Right atrium auricular region (tissue), 2 donors: ENCODE results near the gene ADARB2. TPM values are rescaled to one million over a fixed set of nuclear protein-coding genes. Genes with fewer than 3 reads are reported as not detected.

Experiments used
- DNase-seq: peaks from one replicate; pipeline ENCODE4 v3.0.0-alpha.2; 2019; ENCODE audit warnings: low spot score
- H3K27ac ChIP-seq, 2 donors: fragments of 200-600 bp; sonication (generic); 1 replicate in 1 of 2; 2 replicates in 1 of 2; pipeline ENCODE4 v1.5.1; 2016 to 2019
- H3K27me3 ChIP-seq, 2 donors: fragments of 200-600 bp; sonication (generic); one replicate each; pipeline versions ENCODE4 v1.5.1 to v1.6.0; 2017 to 2019
- H3K36me3 ChIP-seq: fragments of 200-600 bp; sonication (generic); one replicate; pipeline ENCODE4 v1.5.1; 2016
- H3K4me1 ChIP-seq, 2 donors: fragments of 200-600 bp; sonication (generic); one replicate each; pipeline versions ENCODE4 v1.5.1 to v1.6.0; 2017 to 2019
- H3K4me3 ChIP-seq, 2 donors: fragments of 200-600 bp; sonication (generic); 1 replicate in 1 of 2; 2 replicates in 1 of 2; pipeline ENCODE4 v1.5.1; 2017 to 2019; ENCODE audit warnings: mild to moderate bottlenecking in 1 of 2, moderate library complexity in 1 of 2
- H3K9me3 ChIP-seq, 2 donors: fragments of 200-600 bp; sonication (generic); one replicate each; pipeline ENCODE4 v1.5.1; 2019
- total RNA-seq, 2 donors: library from RNA; depleted of rRNA; stranded (reverse); fragments of >200 nt; gene quantifications; one replicate each; pipeline ENCODE4 v1.1.0, GENCODE V29; 2016
- TF ChIP-seq, protein P1 (sequence below), 2 donors: fragments of 200-600 bp; sonication (generic); IDR thresholded peaks; one replicate each; pipeline ENCODE4 v1.5.1; 2019; ENCODE audit warnings: antibody characterized with exemption in 2 of 2

ADARB2 gene
- total RNA-seq, 2 donors from 2014 or later, result 0.33 to 0.71 TPM

DNA sequence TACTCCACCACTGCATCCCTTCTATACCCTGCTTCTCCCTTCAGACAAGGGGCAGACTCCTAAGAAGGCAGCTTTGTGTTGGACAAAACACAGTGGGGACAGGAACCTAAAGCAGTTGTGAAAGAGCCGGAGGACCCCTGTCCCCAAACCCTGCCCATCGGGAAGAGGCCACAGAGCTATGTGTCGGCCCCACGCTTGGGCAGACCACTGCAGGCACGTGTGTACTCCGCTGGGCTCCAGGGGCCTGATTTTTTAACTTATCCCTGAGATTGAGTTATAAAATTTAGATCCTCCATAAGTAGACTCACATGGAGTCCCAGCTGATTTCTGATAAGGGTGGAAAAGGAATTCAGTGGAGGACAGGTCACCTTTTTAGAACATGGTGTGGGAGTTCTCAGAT is 310.5 kb downstream of the ADARB2 start:
- Histone ChIP-seq H3K36me3 (no peaks in the 10 kb centered on the region), H3K27me3 (no peaks in the 10 kb centered on the region), H3K4me3 (no peak overlapping the region), H3K27ac (no peak overlapping the region), H3K4me1 (no peaks in the 10 kb centered on the region), H3K9me3 (peaks cover 0 to 15% of the 10 kb centered on the region in 2 donors)
- TF ChIP-seq, protein P1, sequence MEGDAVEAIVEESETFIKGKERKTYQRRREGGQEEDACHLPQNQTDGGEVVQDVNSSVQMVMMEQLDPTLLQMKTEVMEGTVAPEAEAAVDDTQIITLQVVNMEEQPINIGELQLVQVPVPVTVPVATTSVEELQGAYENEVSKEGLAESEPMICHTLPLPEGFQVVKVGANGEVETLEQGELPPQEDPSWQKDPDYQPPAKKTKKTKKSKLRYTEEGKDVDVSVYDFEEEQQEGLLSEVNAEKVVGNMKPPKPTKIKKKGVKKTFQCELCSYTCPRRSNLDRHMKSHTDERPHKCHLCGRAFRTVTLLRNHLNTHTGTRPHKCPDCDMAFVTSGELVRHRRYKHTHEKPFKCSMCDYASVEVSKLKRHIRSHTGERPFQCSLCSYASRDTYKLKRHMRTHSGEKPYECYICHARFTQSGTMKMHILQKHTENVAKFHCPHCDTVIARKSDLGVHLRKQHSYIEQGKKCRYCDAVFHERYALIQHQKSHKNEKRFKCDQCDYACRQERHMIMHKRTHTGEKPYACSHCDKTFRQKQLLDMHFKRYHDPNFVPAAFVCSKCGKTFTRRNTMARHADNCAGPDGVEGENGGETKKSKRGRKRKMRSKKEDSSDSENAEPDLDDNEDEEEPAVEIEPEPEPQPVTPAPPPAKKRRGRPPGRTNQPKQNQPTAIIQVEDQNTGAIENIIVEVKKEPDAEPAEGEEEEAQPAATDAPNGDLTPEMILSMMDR (IDR thresholded peaks at IDR 0.05), result no peak
- no peak for DNase-seq

DNA sequence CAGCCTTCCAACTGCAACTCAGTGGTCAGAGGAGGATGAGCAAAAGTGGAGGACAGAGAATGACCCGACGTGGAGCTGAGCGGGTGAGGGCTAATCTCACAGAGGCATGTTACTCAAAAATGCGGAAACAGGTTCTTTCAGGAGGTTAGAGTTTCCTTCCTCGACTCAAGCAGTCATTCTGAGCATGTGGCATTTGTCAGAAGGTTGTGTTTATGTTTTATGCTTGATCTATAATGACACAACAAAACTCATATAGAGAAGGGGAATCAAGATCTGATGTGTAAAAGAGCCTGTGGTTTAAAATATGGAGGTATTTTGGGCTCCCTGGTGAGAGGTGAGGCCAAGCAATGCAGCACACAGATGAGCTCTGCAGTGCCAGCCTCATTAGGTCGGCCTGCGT is 311.4 kb downstream of the ADARB2 start:
- Histone ChIP-seq H3K27me3 (no peaks in the 10 kb centered on the region), H3K36me3 (no peaks in the 10 kb centered on the region), H3K27ac (no peak overlapping the region), H3K9me3 (peaks cover 0 to 7% of the 10 kb centered on the region in 2 donors), H3K4me1 (no peaks in the 10 kb centered on the region), H3K4me3 (no peak overlapping the region)
- no peak for DNase-seq
- TF ChIP-seq, protein P1 (IDR thresholded peaks at IDR 0.05), result no peak

DNA sequence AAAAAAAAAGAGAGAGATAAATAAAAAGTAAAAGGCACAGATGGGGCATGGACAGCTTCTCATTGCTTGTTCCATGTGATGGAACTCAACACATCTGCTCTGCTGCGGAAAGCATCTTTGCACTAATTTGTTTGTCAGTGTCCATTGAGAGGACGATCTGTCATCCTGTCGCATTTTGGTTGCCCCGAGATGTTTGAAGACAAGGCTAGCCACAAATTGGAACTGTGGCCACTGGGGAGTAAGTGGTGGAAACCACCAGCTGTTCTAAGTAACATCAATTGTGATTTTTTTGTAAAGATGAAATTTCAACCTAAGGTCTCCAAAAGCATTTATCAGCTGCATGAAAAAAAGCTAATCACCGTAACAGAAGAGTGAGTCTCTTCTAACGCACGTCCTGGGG is 312.7 kb downstream of the ADARB2 start:
- no peaks in the 10 kb centered on the region for H3K27me3 ChIP-seq
- TF ChIP-seq, protein P1 (IDR thresholded peaks at IDR 0.05), result no peak
- no peaks in the 10 kb centered on the region for H3K36me3 ChIP-seq
- peak; percentile 30 for DNase-seq
- no peak overlapping the region for H3K4me3 ChIP-seq
- no peaks in the 10 kb centered on the region for H3K4me1 ChIP-seq
- H3K27ac ChIP-seq, result no peak overlapping the region
- no peaks in the 10 kb centered on the region for H3K9me3 ChIP-seq

DNA sequence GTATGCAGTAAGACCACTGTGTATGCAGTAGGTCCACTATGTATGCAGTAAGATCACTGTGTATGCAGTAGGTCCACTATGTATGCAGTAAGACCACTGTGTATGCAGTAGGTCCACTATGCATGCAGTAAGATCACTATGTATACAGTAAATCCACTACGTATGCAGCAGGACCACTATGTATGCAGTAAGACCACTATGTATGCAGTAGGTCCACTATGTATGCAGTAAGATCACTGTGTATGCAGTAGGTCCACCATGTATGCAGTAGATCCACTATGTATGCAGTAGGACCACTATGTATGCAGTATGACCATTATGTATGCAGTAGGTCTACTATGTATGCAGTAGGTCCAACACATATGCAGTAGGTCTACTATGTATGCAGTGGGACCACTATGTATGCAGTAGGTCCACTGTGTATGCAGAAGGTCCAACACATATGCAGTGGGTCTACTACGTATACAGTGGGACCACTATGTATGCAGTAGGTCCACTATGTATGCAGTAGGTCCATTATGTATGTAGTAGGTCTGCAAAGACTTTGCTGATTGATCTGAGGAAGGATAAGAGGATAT is 313.6 kb downstream of the ADARB2 start:
- H3K36me3 ChIP-seq, result no peaks in the 10 kb centered on the region
- H3K4me3 ChIP-seq, result no peak overlapping the region
- no peaks in the 10 kb centered on the region for H3K27me3 ChIP-seq
- no peaks in the 10 kb centered on the region for H3K4me1 ChIP-seq
- no peak overlapping the region for H3K27ac ChIP-seq
- H3K9me3 ChIP-seq, result no peaks in the 10 kb centered on the region
- TF ChIP-seq, protein P1 (IDR thresholded peaks at IDR 0.05), result no peak
- DNase-seq, result no peak

DNA sequence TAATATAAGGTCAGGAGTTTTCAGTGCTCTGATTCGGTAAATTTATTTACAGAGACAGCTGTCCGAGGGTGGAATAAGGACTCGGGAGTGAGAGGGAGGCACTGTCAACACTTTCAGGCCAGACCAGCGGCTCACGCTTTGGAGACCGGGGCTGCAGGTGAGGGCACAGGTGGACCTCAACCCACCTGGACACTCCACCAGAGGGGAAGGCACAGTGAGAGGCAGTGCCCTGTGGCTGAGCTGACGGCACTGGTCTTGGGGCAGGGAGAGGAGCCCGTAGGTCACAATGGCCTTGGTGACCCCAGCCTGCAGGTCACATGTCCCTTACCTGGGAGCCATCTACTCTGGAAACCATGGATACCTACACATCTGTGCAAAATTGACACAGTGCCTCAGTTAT is 315.1 kb downstream of the ADARB2 start:
- no peaks in the 10 kb centered on the region for H3K4me1 ChIP-seq
- DNase-seq, result no peak
- H3K27ac ChIP-seq, result no peak overlapping the region
- H3K36me3 ChIP-seq, result no peaks in the 10 kb centered on the region
- no peak overlapping the region for H3K4me3 ChIP-seq
- no peaks in the 10 kb centered on the region for H3K27me3 ChIP-seq
- TF ChIP-seq, protein P1 (IDR thresholded peaks at IDR 0.05), result no peak
- no peaks in the 10 kb centered on the region for H3K9me3 ChIP-seq
